Cerebellar nuclear complex (tissue), 1 donor: ENCODE data around the gene GMEB2.
"Not testable (repeated sequence)": the region's sequence is repeated elsewhere in the genome, so short reads cannot be mapped to it uniquely, and the experiment has no call there.

Experiments used
- DNase-seq, 2 experiments: peaks; one replicate each; lab custom pipeline; 2025; lab: John Stamatoyannopoulos, UW

Gene GMEB2

GRCh38 chr20:63657260-63657936 is 30.5 kb upstream of the GMEB2 start:
- no peak for DNase-seq

- no peak for DNase-seq
Measured at GRCh38 chr20:63656451-63656850, 29.6 kb upstream of the GMEB2 start.

DNA sequence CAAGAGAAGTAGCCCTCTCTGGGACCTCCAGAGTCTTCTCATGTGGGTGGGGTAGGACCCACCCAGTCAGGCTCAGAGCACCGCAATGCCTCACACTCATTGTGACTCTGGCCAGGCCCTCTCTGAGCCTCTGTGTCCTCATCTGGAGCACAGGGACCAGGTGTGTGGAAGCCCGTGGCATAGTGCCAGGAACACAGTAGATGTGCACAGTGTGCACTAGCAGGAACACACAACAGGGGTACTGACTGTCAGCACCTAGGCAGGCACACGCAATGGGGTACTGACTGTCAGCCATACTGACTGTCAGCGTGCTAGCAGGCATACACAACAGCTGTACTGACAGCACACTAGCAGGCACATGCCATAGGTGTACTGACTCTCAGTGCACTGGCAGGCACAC is 28.3 kb upstream of the GMEB2 start:
- no peak for DNase-seq

DNA sequence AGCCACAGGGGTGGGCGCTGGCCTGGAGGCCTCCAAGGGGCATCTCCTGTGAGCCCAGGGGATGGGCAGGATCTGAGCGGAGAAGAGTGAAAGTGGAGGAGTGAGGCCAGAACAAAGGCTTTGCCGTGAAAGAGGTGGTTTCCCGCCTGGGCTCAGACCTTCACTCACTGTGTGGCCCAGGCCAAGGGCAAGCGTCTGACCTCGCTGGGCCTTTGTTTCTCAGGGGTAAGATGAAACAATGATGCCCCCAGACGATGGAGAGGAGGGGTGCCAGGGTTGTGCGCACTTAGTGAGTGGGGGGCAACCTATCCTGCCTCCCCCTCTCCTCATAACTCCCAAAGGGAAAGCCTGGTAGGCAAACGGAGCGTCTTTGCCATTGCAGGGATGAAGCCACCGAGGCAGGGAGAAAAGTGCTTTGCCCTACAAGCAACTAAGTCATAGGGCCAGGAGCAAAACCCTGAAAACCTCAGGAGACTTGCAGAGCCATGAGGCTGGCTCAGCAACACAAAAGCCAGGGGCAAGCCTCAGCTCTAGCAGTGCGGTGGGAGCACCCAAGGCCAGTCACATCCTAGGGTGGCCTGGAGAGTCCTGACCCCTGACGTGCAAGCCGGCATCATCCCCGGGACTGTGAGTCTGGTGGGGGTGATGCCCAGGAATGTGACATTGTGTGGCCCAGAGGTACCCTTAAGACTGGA is 27.2 kb upstream of the GMEB2 start:
- no peak for DNase-seq

DNA sequence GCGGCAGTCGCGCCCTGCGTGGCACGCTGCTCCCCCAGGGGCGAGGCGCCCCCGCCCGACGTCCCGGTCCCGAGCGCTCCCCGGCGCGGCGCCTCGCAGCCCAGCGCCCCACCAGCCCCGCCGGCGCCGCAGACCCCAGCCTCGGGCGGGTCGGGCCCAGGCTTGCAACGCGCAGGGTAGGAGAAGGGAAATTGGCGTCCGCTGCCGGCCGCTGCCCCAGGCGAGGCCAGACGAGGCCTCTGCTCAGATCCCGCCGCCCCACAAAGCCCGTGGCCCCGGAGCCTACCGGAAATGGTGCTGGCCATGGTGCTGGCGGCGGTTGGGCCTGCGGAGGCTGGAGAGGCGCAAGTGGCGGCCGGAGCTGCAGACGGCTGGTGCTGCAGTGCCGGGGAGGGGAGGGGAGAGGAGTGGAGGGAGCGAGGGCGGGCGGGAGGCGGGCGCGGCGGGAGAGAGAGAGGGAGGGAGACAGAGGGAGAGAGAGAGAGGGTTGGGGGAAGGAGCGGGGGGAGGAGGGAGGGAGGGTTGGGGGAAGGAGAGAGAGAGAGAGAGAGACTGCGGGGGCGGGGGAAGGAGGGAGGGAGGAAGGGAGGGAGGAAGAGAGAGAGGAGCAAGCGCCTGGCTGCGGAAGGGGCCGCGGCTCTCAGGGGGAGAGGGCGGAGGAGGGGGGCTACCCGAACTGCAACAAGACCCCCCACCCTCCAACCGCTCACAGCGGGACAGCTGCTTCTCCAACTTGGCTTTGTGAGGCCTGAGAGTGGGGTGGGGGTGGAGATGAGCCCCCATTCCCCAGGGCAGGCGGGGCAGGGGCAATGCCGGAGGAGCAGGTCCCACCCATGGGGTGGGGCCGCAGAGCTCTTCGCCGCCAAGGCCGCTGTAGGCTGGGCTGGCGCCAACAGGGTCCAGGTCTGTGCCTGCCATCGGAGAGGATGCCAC is 26.4 kb upstream of the GMEB2 start, which contains the start of gene STMN3:
Gene STMN3 (minus strand): TSS at position 384 of the 933 bp plus-strand sequence. CDS start 79 bp downstream, at position 305.
- peak; percentile 59 to 61 for DNase-seq

GRCh38 chr20:63652192-63652980 is 25.5 kb upstream of the GMEB2 start:
- DNase-seq, result no peak

GRCh38 chr20:63651942-63652191 is 25.0 kb upstream of the GMEB2 start:
- no peak for DNase-seq

DNA sequence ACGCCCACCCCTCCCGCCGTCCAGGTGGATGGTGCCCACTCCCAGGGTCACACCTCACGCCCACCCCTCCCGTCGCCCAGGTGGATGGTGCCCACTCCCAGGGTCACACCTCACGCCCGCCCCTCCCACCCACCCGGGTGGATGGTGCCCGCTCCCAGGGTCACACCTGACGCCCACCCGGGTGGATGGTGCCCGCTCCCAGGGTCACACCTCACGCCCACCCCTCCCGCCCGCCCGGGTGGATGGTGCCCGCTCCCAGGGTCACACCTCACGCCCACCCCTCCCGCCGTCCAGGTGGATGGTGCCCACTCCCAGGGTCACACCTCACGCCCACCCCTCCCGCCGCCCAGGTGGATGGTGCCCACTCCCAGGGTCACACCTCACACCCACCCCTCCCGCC is 23.6 kb upstream of the GMEB2 start:
- not testable (repeated sequence) for DNase-seq

- DNase-seq, result no peak
Measured at GRCh38 chr20:63648895-63649589, 22.1 kb upstream of the GMEB2 start.

DNA sequence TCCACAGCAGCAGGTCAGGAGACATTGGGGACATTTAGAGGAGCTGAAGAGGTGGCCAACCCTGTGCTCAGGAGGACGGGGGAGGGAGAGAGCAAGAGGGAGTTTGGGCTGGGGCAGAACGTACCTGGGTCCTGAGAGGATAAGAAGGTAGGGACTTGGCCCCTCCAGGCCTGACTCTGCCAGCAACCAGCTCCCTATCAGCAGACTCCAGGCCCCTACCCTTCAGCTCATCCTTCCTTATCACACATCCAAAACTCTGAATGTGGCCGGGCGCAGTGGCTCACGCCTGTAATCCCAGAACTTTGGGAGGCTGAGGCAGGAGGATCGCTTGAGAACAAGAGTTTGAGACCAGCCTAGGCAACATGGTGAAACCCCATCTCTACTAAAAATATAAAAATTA is 21.3 kb upstream of the GMEB2 start:
- no peak for DNase-seq

GRCh38 chr20:63645218-63645617 is 18.3 kb upstream of the GMEB2 start:
- no peak for DNase-seq

DNA sequence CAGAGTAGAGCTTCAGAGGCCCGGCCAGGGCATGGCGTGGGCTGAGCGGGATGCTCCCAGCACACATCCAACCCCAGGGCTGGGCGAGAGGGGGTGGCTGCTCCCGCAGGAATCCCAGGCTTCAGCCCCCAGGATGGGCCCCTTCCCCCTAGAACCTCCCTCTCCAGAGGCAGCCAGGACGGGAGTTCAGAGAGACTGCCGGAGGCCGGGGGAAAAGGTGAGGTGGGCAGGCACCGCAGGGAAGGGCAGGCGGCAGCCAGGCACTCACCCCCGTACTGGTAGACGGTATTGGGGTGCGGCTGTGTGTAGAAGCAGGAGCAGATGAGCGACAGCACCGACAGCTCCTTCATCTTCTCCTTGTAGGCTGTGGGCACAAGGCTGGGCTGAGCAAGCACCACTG is 17.0 kb upstream of the GMEB2 start:
- DNase-seq, result no peak

DNA sequence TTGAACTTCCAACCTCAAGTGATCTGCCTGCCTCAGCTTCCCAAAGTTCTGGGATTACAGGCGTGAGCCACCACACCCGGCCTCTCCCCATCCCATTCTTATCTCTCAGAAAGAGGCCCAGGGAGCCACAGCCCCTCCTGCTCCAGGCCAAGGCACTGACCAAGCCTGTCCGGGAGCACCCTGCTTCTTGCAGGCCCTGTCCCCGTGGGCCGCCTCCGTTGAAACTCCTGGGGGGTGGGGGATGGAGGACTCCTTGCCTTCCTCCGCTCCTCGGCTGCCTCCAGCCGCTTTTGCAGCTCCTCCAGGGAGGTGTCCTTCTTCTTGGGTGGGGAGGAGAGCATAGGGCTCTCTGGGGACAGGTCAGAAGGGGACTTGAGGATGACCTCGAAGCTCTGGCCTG is 16.6 kb upstream of the GMEB2 start:
- DNase-seq, result no peak

DNA sequence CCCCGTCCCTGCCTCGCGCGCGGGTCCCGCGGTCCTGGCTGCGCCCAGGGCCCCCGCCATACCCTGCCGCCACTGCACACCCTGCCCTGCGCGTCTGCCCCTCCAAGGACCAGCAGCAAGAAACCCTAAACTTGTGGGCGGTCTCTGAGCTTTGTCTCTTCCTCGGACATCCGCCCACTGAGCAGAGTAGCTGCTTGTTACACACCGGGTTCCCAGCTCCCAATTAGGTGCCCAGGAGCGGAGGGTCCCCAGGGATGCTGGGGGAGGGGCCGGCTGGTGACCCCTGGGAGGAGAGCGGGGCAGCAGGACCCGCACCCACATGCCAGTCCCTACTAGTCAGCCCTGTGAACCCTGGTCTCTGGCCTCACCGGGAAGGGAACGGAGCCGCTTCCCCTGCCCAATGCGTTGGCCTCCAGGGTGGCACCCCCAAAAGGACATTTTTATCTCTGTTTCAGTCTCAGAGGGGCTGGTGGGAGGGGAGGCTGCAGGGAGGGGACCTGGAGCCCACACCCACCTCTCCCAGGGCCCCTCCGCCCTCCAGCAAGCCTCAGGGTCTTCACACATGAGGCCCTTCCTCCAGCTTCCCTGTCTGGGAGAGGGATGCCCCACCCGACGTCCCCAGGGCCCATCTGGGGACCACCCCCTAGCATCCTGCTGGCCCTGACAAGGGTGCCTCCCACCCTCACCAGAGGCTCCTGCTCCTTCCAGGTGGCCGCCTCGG is 15.8 kb upstream of the GMEB2 start:
- DNase-seq, result no peak

- DNase-seq, result peak in 1 of 2 experiments; percentile 51
Measured at GRCh38 chr20:63641792-63642523, 15.1 kb upstream of the GMEB2 start.

DNA sequence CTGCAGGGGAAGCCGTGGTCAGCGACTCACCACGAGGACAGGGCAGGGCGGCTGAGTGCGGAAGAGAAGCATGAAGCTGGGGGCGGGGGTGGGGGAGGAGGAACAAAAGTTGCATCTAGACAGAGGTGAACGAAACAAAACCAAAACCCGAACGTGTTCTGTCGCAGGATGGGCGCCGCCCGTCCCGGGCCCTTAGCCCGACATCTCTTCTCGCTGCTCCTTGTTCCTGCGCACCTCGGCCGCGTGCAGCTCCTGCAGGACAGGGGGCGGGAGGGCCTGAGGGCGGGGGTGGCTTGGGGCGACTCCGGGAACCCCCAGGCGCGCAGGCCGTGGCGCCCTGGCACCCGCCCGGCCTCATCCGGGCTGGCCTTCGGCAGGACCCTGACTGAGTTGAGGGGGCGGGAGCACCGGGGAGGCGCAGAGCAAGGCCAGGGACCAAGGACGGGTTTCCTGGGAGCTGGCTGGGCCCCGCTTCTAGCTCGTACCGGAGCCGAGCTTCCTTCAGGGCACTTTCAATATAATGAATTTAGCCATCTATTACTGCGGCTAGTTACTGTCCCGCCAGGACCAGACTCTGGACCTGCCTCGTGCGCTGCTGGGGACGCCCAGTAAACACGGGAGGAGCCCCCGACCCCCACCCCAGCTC is 14.4 kb upstream of the GMEB2 start:
- no peak for DNase-seq

GRCh38 chr20:63640686-63641085 is 13.8 kb upstream of the GMEB2 start:
- DNase-seq, result not testable (repeated sequence)

DNA sequence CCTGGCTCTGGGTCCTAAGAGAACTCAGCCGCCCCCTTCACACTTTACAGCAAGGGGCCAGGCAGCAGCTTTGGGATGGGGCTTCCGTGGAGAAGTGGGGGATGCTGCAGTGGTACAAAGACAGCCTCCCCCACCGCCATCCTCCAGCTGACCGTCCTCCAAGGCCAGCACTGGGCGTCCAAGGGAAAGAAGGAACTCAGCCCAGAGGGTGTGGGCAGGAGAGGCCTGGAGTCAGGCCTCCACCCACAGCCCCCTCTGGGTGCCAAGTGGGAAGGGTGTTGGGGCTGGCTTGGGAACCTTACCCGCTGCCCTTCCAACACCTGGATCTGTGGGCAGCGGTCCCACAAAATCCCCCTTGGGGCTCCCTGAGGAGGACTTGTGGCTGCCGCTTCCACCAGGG is 13.2 kb upstream of the GMEB2 start:
- DNase-seq, result no peak
